Mononuclear cell (primary cell): ENCODE results near the gene CCDC27. TPM values are rescaled to one million over a fixed set of nuclear protein-coding genes. Genes with fewer than 3 reads are reported as not detected.
A peak's percentile ranks its signal among the peaks of the same experiment; 100 is the strongest.
"Not testable (repeated sequence)": the region's sequence is repeated elsewhere in the genome, so short reads cannot be mapped to it uniquely, and the experiment has no call there.

Experiments used
- H3K27me3 ChIP-seq: 2 replicates; pipeline ENCODE4 v1.6.0; 2011; ENCODE audit warnings: low read length, control low read depth; ENCODE audit not compliant: insufficient read depth
- H3K4me1 ChIP-seq: 2 replicates; pipeline ENCODE4 v1.5.1; 2011; ENCODE audit warnings: mild to moderate bottlenecking, low read length, control low read depth; ENCODE audit not compliant: insufficient read depth
- H3K4me3 ChIP-seq: 2 replicates; pipeline ENCODE4 v1.5.1; 2011; ENCODE audit warnings: mild to moderate bottlenecking, low read length, moderate library complexity
- H3K9me3 ChIP-seq: 2 replicates; pipeline ENCODE4 v1.5.1; 2011; ENCODE audit warnings: low read depth, mild to moderate bottlenecking, control low read depth, low read length
- total RNA-seq: library from RNA; depleted of rRNA; stranded (reverse); fragments of >200 nt; gene quantifications from one replicate; pipeline ENCODE4 v1.2.3, GENCODE V29; 2012

The CCDC27 gene
- total RNA-seq, 1 donor, result not detected

DNA sequence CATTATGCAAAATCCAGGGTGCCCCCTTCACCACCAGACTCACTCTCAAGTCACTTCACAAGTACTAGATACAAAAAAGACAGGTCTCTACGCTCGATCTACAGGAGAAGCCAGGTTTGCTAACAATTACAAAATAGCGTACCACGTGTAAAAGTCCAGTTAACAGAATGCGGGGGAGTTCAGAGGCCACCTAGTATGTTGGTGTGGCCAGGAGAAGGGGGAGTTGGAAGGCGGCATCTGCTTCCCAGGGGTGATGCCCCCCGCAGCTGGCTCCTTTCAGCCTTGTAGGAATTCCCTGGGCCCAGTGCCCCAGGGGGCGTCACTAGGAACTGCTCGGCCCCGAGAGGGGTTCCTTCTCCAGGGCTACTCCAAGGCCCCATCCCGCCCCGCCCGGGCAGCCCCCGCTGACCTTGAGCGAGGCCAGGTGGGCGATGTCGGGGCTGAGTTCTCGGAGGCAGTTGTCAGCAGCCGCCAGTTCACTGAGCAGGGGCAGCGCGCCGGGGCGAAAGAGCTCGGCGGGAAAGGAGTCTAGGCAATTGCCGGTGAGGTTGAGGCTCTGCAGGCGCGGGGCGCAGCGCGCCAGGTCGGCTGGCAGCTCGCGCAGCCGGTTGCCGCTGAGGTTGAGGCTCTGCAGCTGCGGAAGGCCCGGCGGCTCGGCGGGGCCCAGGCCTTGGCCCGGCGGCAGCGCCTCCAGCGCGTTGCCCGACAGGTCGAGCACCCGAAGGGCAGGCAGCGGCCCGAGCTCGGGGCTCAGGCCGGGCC, 43.4 kb downstream of the CCDC27 start:
- Histone ChIP-seq H3K9me3 (no peaks in the 10 kb centered on the region), H3K4me1 (peaks cover 31% of the 10 kb centered on the region), H3K27me3 (no peaks in the 10 kb centered on the region), H3K4me3 (peak overlapping the region; percentile 77)

GRCh38 chr1:3796215-3797061, 44.2 kb downstream of the CCDC27 start, which contains the start of gene LRRC47:
Gene LRRC47, minus strand, starts transcription at chr1:3796498. Its CDS starts 22 bp downstream, at chr1:3796476.
- Histone ChIP-seq H3K4me3 (peak within 1 kb of the TSS; percentile 77), H3K4me1 (peaks cover 31% of the 10 kb centered on the region), H3K27me3 (no peaks in the 10 kb centered on the region), H3K9me3 (no peaks in the 10 kb centered on the region)

DNA sequence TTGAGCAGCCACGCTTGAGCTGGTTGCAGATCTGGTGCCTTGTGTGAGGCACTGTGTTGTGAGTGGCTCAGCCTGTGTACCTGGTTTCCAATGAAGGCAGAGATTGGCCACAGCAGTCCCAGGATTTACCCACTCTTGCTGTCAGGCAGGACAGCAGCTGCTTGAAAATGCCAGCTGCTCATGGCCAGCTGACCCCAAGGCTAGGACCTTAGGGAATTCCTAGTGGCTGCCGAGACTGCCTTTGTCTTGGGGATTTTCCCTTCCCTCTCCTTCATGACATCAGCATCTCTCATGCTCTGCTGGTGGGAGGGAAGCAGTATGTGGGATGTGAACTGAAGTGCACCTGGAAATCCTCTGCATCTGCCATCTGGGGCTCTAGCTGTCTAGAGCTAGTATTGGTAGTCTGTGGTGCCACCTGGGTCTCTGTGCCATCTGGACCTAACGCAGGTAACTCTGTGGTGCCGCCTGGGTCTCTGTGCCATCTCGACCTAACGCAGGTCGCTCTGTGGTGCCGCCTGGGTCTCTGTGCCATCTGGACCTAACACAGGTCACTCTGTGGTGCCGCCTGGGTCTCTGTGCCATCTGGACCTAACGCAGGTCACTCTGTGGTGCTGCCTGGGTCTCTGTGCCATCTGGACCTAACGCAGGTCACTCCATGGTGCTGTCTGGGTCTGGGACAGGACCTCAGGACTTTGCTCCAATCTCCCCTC, 47.9 kb downstream of the CCDC27 start:
- Histone ChIP-seq H3K27me3 (peaks cover 4% of the 10 kb centered on the region), H3K4me1 (peaks cover 14% of the 10 kb centered on the region), H3K4me3 (no peak overlapping the region), H3K9me3 (no peaks in the 10 kb centered on the region)

- not testable (repeated sequence) for H3K27me3 ChIP-seq, H3K9me3 ChIP-seq, H3K4me1 ChIP-seq, H3K4me3 ChIP-seq
These were observed 48.5 kb downstream of the CCDC27 start for GRCh38 chr1:3800795-3801194.

DNA sequence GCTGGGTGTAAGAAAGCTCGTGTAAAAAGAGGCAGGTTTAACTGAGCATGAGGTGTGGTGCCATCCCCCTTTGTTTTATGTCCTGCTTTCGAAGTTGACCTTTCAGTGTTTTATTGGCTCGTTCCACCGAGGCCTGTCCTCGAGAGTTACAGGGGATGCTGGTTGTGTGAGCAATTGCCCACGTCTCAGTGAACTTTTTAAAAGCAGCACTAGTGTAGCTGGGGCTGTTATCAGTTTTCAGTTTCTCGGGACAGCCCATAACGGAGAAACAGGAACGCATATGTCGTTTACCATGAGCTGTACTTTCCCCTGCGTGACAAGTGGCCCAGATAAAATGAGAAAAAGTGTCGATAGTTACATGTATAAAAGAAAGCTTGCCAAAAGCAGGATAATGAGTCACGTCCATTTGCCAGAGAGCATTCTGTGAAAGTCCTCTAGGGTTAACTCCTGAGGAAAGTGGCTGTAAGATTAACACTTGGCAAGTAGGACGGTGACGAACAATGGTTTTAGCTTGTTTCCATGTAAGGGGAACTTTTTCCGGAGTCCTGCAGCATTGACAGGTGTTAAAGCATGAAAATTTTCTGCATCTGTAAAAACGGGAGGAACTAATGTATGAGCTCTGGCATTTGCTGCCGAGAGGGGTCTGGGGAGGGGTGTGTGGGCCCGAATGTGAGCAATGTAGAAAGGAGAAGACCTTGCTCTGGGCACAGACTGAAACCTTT, 51.8 kb downstream of the CCDC27 start:
- Histone ChIP-seq H3K4me3 (no peak overlapping the region), H3K9me3 (no peaks in the 10 kb centered on the region), H3K4me1 (no peaks in the 10 kb centered on the region), H3K27me3 (peaks cover 4% of the 10 kb centered on the region)

DNA sequence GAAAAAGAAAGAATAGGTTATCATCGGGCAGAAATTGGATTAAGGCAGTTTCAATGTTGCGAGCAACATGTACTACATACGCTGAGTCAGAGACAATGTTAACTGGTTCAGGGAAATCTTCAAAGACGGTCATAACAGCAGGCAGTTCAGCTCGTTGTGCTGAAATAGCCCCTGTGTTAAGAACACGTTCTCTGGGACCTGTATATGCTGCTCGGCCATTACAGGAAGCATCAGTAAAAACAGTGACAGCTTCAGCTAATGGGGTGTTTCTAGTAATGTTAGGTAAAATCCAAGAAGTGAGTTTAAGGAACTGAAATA, 52.3 kb downstream of the CCDC27 start:
- H3K4me3 ChIP-seq, H3K27me3 ChIP-seq, H3K9me3 ChIP-seq, H3K4me1 ChIP-seq: not testable (repeated sequence)

- H3K4me1 ChIP-seq, result no peaks in the 10 kb centered on the region
- H3K9me3 ChIP-seq, result no peaks in the 10 kb centered on the region
- H3K4me3 ChIP-seq, result no peak overlapping the region
- H3K27me3 ChIP-seq, result peaks cover 4% of the 10 kb centered on the region
These were observed 52.8 kb downstream of the CCDC27 start for GRCh38 chr1:3805038-3805437.

GRCh38 chr1:3807769-3808168, 55.5 kb downstream of the CCDC27 start:
- Histone ChIP-seq H3K27me3 (no peaks in the 10 kb centered on the region), H3K9me3 (no peaks in the 10 kb centered on the region), H3K4me1 (no peaks in the 10 kb centered on the region), H3K4me3 (no peak overlapping the region)

GRCh38 chr1:3809680-3810079, 57.4 kb downstream of the CCDC27 start:
- H3K4me1 ChIP-seq, result no peaks in the 10 kb centered on the region

DNA sequence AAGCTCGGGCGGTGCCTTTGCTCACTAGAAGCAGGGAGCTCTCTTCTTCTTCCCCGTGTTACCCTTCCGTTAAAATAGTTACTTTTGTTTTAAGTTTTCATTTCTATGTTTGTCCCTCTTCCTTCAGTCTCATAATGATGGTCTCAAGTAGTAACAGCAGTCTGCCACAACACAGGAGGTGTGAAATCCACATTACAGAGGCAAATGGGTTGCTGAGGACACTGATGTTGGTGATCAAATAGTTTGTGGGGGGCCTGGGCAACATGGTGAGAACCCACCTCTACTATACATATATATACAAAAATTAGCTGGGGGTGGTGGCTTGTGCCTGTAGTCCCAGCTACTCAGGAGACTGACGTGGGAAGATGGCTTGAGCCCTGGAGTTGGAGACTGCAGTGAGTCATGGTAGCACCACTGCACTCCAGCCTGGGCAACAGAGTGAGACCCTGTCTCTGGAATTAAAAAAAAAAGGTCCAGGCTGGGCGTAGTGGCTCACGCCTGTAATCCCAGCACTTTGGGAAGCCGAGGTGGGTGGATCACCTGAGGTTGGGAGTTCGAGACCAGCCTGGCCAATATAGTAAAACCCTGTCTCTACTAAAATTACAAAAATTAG, 58.0 kb downstream of the CCDC27 start:
- not testable (repeated sequence) for H3K4me1 ChIP-seq, H3K4me3 ChIP-seq, H3K27me3 ChIP-seq, H3K9me3 ChIP-seq

More at GRCh38 chr1:3809680-3810079, 57.4 kb downstream of the CCDC27 start:
- H3K4me3 ChIP-seq, result no peak overlapping the region
- no peaks in the 10 kb centered on the region for H3K9me3 ChIP-seq
- H3K27me3 ChIP-seq, result no peaks in the 10 kb centered on the region

GRCh38 chr1:3811595-3811911, 59.3 kb downstream of the CCDC27 start:
- Histone ChIP-seq H3K4me3 (no peak overlapping the region), H3K9me3 (no peaks in the 10 kb centered on the region), H3K4me1 (no peaks in the 10 kb centered on the region), H3K27me3 (no peaks in the 10 kb centered on the region)

- Histone ChIP-seq H3K4me1 (no peaks in the 10 kb centered on the region), H3K4me3 (no peak overlapping the region), H3K27me3 (no peaks in the 10 kb centered on the region), H3K9me3 (no peaks in the 10 kb centered on the region)
These were observed 61.8 kb downstream of the CCDC27 start for GRCh38 chr1:3814065-3814464.

GRCh38 chr1:3814771-3815561, 62.7 kb downstream of the CCDC27 start:
- Histone ChIP-seq H3K4me3 (no peak overlapping the region), H3K27me3 (no peaks in the 10 kb centered on the region), H3K9me3 (no peaks in the 10 kb centered on the region), H3K4me1 (no peaks in the 10 kb centered on the region)
